ENCODE measurements around the gene SIM2. TPM values are rescaled to one million over a fixed set of nuclear protein-coding genes. Genes with fewer than 3 reads are reported as not detected.

Gene SIM2
- total RNA-seq, 1 experiment from 2014 or later: not detected

- no peak for DNase-seq
- H3K4me3 Mint-ChIP-seq: peak overlapping the region; percentile 8 to 75; a peak in 4 of 5 replicates
- Histone ChIP-seq H2BK12ac (ENCODE audit: insufficient read length, low read depth, low read length) (no peak overlapping the region), H4K8ac (replicated peaks; ENCODE audit: insufficient read length, low read depth, low read length) (no peak overlapping the region), H3K79me1 (ENCODE audit: insufficient read depth, low read depth, low read length, poor library complexity, severe bottlenecking) (no peaks in the 10 kb centered on the region), H3K4ac (ENCODE audit: low read depth, low read length) (no peak overlapping the region), H3K79me2 (ENCODE audit: insufficient read depth, low read length) (no peaks in the 10 kb centered on the region), H2BK20ac (ENCODE audit: low read depth, low read length, poor library complexity, severe bottlenecking) (no peak overlapping the region), H2AK5ac (ENCODE audit: insufficient read length, low read length) (no peak overlapping the region), H2BK120ac (ENCODE audit: low read depth, low read length, poor library complexity, severe bottlenecking) (no peak overlapping the region), H3K9me3 (ENCODE audit: control insufficient read depth, low read depth, low read length) (no peaks in the 10 kb centered on the region), H3K23ac (ENCODE audit: insufficient read length, low read depth, low read length) (no peak overlapping the region), H3K56ac (ENCODE audit: insufficient read length, low read depth, low read length) (no peak overlapping the region), H3K14ac (ENCODE audit: insufficient read depth, low read length) (no peak overlapping the region), H2BK15ac (ENCODE audit: low read depth, low read length) (no peak overlapping the region), H3K27ac (ENCODE audit: insufficient read length, low read depth, low read length) (no peak overlapping the region), H3K9ac (ENCODE audit: extremely low read depth, insufficient read length, low read length) (no peak overlapping the region), H4K20me1 (ENCODE audit: control insufficient read depth, insufficient read depth, insufficient read length) (peaks cover 2% of the 10 kb centered on the region), H4K5ac (ENCODE audit: insufficient read length, low read depth, low read length) (no peak overlapping the region), H3K23me2 (ENCODE audit: insufficient read length, low read depth, low read length, poor library complexity, severe bottlenecking) (peaks cover 10% of the 10 kb centered on the region), H3K18ac (ENCODE audit: insufficient read length, low read depth, low read length) (no peak overlapping the region), H3K27me3 (ENCODE audit: insufficient read depth, low read length) (peaks cover 66% of the 10 kb centered on the region), H3T11ph (ENCODE audit: low read length) (no peak overlapping the region), H3K4me1 (ENCODE audit: insufficient read depth, low read length) (0 out of 2 replicates have a peak, but pooled peaks cover 2% of the 10 kb centered on the region), H2BK5ac (ENCODE audit: insufficient read length, low read length) (no peak overlapping the region), H4K91ac (ENCODE audit: insufficient read length, low read depth, low read length) (no peak overlapping the region), H2AFZ (ENCODE audit: low read length) (no peak overlapping the region), H3K4me2 (ENCODE audit: insufficient read depth, insufficient read length, low read length) (peak overlapping the region; percentile 77)
- peaks cover 100% of the 10 kb centered on the region for H3K27me3 Mint-ChIP-seq (ENCODE audit: low read depth)
- no peak overlapping the region for H3K27ac Mint-ChIP-seq
- no CpG with 5 or more reads among the region's 44 CpGs for WGBS (ENCODE audit: extremely low coverage, insufficient read length, low lambda C conversion rate)
- peaks cover 4 to 5% of the 10 kb centered on the region in 2 experiments; a peak in 3 of 5 replicates for H3K9me3 Mint-ChIP-seq
- peaks cover 39 to 51% of the 10 kb centered on the region in 2 experiments for H3K4me1 Mint-ChIP-seq
- peaks cover 0 to 4% (median 1%) of the 10 kb centered on the region in 3 experiments; a peak in 3 of 7 replicates for H3K36me3 Mint-ChIP-seq (ENCODE audit: insufficient read depth in 1 of 3, low read depth in 3 of 3)
- TF ChIP-seq, protein P1, sequence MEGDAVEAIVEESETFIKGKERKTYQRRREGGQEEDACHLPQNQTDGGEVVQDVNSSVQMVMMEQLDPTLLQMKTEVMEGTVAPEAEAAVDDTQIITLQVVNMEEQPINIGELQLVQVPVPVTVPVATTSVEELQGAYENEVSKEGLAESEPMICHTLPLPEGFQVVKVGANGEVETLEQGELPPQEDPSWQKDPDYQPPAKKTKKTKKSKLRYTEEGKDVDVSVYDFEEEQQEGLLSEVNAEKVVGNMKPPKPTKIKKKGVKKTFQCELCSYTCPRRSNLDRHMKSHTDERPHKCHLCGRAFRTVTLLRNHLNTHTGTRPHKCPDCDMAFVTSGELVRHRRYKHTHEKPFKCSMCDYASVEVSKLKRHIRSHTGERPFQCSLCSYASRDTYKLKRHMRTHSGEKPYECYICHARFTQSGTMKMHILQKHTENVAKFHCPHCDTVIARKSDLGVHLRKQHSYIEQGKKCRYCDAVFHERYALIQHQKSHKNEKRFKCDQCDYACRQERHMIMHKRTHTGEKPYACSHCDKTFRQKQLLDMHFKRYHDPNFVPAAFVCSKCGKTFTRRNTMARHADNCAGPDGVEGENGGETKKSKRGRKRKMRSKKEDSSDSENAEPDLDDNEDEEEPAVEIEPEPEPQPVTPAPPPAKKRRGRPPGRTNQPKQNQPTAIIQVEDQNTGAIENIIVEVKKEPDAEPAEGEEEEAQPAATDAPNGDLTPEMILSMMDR (conservative IDR thresholded peaks at IDR 0.05): no peak
Measured at GRCh38 chr21:36708286-36709029, 9.5 kb downstream of the SIM2 start.

All from H9 (cell line).